HAP-1 (cell line): ENCODE data around the gene RFC4.

ENCODE experiments used
- DNase-seq, 2 experiments: peaks; one replicate each; pipeline ENCODE4 v3.0.0-alpha.2; 2016 to 2020; ENCODE audit warnings: low spot score in 2 of 2
- H3K27me3 ChIP-seq: fragments of 250-450 bp; sonication (Bioruptor Pico); 2 replicates; pipeline ENCODE4 v1.5.1; 2020; ENCODE audit warnings: low read depth, mild to moderate bottlenecking, moderate library complexity
- H3K36me3 ChIP-seq: fragments of 250-450 bp; sonication (Bioruptor Pico); replicated peaks from 2 replicates; pipeline ENCODE4 v1.5.1; 2020; ENCODE audit warnings: mild to moderate bottlenecking
- H3K4me1 ChIP-seq: fragments of 250-450 bp; sonication (Bioruptor Pico); 2 replicates; pipeline ENCODE4 v1.5.1; 2020; ENCODE audit warnings: mild to moderate bottlenecking
- H3K4me3 ChIP-seq: fragments of 250-450 bp; sonication (Bioruptor Pico); 2 replicates; pipeline ENCODE4 v1.5.1; 2020; ENCODE audit warnings: mild to moderate bottlenecking, moderate library complexity
- H3K9me3 ChIP-seq: fragments of 250-450 bp; sonication (Bioruptor Pico); 2 replicates; pipeline ENCODE4 v1.5.1; 2020; ENCODE audit warnings: mild to moderate bottlenecking, moderate library complexity
- in situ Hi-C: fragments of 300-500 bp; cut with MboI; formaldehyde crosslinking; loops from 3 replicates; pipeline ENCODE4 v1.14.3; 2020; ENCODE audit warnings: low sequenced_read_pairs, inconsistent platforms, mixed read lengths

RFC4 gene

GRCh38 chr3:186789554-186790260 lies 16.6 kb downstream of the RFC4 start:
- DNase-seq = peak in 1 of 2 experiments; percentile 43
- in situ Hi-C loops = no loop called here

DNA sequence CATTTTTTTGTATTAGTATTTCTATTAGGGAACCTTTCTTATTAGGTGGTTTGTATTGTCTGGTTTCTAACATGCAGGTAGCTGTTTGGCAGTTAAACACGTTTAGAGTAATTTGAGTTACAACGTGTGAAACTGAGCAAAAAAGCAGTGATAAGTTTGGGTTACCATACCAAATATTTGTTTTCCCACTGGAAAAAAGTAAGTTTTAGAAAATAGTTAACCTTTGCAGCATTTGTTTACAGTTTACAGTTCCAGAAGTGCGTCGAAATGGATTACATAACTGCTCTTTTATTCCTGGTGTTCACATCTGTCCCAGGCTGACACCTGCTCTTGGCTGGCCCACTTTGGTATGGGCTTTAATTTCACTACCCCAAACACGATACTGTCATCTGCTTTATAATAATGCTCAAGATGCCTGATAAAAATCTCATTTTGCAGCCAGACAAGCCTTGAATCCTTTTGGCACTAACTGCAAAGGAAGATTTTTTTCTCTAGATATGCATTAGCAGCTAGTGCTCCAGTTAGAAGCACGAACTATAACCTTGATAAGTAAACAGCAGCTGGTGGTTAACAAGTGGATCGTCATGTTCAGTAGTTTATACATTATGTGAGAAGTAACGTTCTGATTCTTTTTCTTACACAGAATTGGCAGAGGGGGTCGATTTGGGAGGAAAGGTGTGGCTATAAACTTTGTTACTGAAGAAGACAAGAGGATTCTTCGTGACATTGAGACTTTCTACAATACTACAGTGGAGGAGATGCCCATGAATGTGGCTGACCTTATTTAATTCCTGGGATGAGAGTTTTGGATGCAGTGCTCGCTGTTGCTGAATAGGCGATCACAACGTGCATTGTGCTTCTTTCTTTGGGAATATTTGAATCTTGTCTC lies 17.6 kb downstream of the RFC4 start:
- H3K27me3 ChIP-seq = no peaks in the 10 kb centered on the region
- peaks cover 32% of the 10 kb centered on the region for H3K4me1 ChIP-seq
- no peak overlapping the region for H3K4me3 ChIP-seq
- H3K9me3 ChIP-seq = no peaks in the 10 kb centered on the region; the same call in 1 of the 2 replicates
- DNase-seq = no peak
- H3K36me3 ChIP-seq = peaks cover 97% of the 10 kb centered on the region
- in situ Hi-C loops = no loop called here

More at GRCh38 chr3:186789554-186790260, 16.6 kb downstream of the RFC4 start:
- Histone ChIP-seq H3K27me3 (no peaks in the 10 kb centered on the region), H3K9me3 (no peaks in the 10 kb centered on the region), H3K4me3 (no peak overlapping the region), H3K36me3 (peaks cover 96% of the 10 kb centered on the region), H3K4me1 (peaks cover 32% of the 10 kb centered on the region)

DNA sequence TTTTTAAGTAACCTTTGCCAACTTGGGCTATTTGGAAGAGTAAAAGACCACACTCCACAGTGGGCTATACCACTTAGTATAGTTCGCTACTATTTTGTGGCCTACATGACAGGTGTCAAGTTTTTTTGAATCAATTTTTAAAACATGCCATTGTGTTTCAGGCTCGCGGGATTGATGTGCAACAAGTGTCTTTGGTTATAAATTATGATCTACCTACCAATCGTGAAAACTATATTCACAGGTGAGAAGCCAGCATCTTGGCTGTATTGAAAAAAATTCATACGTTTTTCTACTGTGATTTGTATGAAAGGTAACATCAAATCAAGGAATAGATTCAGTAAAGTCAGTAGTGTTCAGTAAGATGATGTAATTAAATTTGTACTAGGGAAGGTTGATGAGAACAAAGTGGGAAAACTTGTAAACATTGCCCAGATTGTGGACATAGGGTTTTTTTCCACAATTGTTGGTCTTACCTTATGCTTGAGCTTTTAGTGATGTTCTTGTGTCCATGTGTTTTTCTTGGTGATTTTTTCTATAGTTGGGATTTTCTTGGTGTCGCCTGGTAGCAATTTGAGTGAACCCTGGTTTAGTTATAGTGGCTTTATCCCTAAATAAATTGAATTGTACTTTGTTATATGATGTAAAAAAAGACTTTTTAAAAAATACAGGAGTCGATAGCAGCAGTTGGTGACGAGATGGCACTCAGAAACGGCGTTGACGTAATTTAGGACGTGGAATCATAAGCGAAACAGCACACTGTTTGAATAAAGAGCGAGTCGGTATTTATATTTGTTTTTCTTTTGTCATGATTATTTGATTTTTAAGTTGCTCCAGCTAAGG lies 18.4 kb downstream of the RFC4 start:
- Histone ChIP-seq H3K4me1 (peaks cover 32% of the 10 kb centered on the region), H3K27me3 (no peaks in the 10 kb centered on the region), H3K36me3 (peaks cover 94% of the 10 kb centered on the region), H3K4me3 (peak overlapping the region; percentile 99; the same call in 1 of the 2 replicates), H3K9me3 (no peaks in the 10 kb centered on the region; the same call in 1 of the 2 replicates)
- DNase-seq = no peak
- in situ Hi-C loops = no loop called here

DNA sequence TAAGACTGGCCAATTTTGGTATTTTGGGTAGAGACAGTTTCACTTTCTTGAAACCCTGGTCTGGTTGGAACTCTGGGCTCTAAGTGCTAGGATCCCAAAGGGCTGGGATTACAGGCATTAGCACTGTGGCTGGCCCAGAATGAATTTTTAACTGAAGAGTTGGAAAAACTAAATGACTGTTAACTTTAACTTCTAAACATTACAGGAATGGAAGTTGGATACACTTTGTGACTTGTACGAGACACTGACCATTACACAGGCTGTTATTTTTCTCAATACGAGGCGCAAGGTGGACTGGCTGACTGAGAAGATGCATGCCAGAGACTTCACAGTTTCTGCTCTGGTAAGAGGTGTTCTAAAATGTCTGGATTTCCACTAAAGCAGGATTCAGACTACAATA lies 19.4 kb downstream of the RFC4 start:
- H3K27me3 ChIP-seq = no peaks in the 10 kb centered on the region
- peaks cover 35% of the 10 kb centered on the region for H3K4me1 ChIP-seq
- peak overlapping the region; percentile 99 for H3K4me3 ChIP-seq
- in situ Hi-C loops = no loop called here
- no peak for DNase-seq
- H3K36me3 ChIP-seq = peaks cover 84% of the 10 kb centered on the region
- no peaks in the 10 kb centered on the region; the same call in 1 of the 2 replicates for H3K9me3 ChIP-seq

- in situ Hi-C loops = no loop called here
- Histone ChIP-seq H3K4me3 (peak overlapping the region; percentile 99), H3K27me3 (no peaks in the 10 kb centered on the region), H3K4me1 (peaks cover 37% of the 10 kb centered on the region), H3K9me3 (no peaks in the 10 kb centered on the region; the same call in 1 of the 2 replicates), H3K36me3 (peaks cover 72% of the 10 kb centered on the region)
- no peak for DNase-seq
These were observed 20.7 kb downstream of the RFC4 start for GRCh38 chr3:186785495-186786018.

GRCh38 chr3:186784820-186785494 lies 21.3 kb downstream of the RFC4 start:
- no peaks in the 10 kb centered on the region for H3K27me3 ChIP-seq
- no peaks in the 10 kb centered on the region; the same call in 1 of the 2 replicates for H3K9me3 ChIP-seq
- H3K4me3 ChIP-seq = peak overlapping the region; percentile 99
- H3K4me1 ChIP-seq = peaks cover 37% of the 10 kb centered on the region
- peaks cover 66% of the 10 kb centered on the region for H3K36me3 ChIP-seq
- no peak for DNase-seq
- in situ Hi-C loops = no loop called here

DNA sequence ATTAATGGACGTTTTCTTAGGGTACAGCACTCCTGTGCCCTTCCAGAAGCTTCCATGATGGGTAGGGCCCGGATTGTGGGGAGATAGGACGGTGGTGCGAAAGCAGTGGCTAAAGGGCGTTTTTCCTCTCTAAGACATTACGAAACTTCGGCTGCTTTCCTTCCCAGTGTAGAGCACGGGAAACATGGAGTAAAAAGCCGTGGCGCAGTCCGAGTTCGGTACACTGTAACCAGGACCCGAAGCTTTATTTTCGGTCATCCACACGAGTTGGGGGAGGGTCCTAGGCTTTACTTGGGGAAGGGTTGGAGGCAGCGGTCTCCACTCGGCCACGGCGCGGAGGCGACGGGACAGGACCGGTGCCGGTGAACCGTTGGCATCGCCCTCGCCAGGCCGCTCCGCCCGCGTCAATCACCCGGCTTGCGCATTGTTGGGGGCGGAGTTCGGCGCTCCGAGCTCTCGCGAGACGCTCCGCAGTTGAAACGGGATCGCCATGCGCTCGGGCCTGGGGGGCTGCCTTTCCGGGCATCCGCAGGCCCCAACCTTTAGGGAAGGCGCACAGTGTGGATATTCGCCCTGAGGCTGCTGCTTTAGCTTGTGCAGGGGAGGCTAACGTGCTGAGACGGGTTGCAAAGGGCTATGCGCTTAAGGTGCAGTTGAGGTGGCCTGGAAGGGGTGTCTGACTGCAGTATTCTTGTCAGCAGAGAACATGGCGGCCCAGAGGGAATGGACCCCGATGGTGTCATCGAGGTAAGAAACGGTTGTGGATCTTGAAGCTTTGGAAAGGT lies 22.4 kb downstream of the RFC4 start:
- DNase-seq = peak in 1 of 2 experiments; percentile 82
- Histone ChIP-seq H3K9me3 (no peaks in the 10 kb centered on the region; the same call in 1 of the 2 replicates), H3K4me3 (peak overlapping the region; percentile 99), H3K36me3 (peaks cover 56% of the 10 kb centered on the region), H3K4me1 (peaks cover 35% of the 10 kb centered on the region), H3K27me3 (no peaks in the 10 kb centered on the region)
- in situ Hi-C loops = no loop called here

DNA sequence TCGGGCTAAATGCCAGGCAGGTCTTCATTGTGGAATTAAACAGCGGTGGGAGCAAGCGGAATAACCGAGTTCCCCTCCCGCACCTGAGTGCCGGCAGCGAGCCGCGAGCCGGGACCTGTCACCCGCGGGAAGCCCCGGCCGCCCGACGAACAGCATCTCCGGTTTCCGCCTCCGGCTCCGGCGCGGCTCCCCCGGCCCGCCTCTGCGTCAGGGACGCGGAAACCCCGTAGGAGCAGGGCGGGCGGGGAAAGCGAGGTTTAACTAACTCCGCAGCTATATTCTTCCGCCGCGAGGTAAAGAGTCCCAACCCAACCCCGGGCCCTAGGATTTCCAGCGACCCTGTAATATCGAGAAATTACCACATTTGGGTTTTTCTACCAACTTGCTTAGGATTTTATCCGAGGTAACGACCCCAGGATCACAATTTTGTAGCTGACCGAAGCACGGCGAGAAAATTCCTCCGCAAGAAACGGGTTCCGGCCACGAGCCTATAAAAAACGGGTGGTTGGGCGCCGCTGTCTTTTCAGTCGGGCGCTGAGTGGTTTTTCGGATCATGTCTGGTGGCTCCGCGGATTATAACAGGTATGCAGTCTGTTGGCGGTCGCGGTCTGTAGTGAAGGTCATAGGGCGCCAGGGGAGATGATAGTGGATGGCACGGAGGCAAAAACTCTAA lies 23.1 kb downstream of the RFC4 start, which contains the start of gene EIF4A2:
Gene EIF4A2 (plus strand): TSS at position 520 of the 673 bp plus-strand sequence. CDS start 34 bp downstream, at position 554.
- Histone ChIP-seq H3K27me3 (no peaks in the 10 kb centered on the region), H3K4me3 (peak within 1 kb of the TSS; percentile 99), H3K9me3 (no peaks in the 10 kb centered on the region; the same call in 1 of the 2 replicates), H3K36me3 (peaks cover 48% of the 10 kb centered on the region), H3K4me1 (peaks cover 31% of the 10 kb centered on the region)
- in situ Hi-C loops = no loop called here
- DNase-seq = peak; percentile 85 to 92

GRCh38 chr3:186782542-186783057 lies 23.7 kb downstream of the RFC4 start:
- DNase-seq = no peak
- H3K4me3 ChIP-seq = peak overlapping the region; percentile 99
- in situ Hi-C loops = no loop called here

DNA sequence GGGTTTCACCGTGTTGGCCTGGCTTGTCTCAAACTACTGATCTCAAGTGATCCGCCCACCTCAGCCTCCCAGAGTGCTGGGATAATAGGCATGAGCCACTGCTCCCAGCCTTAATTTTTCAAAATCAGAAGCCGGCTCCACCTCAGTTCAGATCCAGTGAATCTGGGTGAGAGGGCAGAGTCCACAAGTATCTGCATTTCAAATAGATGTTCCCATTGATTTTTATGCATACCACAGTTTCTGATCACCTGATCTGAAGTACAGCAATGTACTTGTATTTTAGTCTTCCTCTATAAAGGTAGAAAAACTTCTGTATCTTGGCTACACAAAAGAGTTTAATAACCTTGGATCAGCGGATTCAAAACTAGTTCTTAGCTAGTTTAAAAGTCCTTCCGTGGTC lies 27.1 kb downstream of the RFC4 start:
- Histone ChIP-seq H3K36me3 (peaks cover 9% of the 10 kb centered on the region), H3K4me1 (peaks cover 11% of the 10 kb centered on the region), H3K27me3 (no peaks in the 10 kb centered on the region), H3K4me3 (no peak overlapping the region), H3K9me3 (peaks cover 3% of the 10 kb centered on the region; the same call in 1 of the 2 replicates)
- no peak for DNase-seq
- in situ Hi-C loops = no loop called here

More at GRCh38 chr3:186782542-186783057, 23.7 kb downstream of the RFC4 start:
- H3K4me1 ChIP-seq = peaks cover 31% of the 10 kb centered on the region
- peaks cover 43% of the 10 kb centered on the region for H3K36me3 ChIP-seq
- H3K27me3 ChIP-seq = no peaks in the 10 kb centered on the region
- H3K9me3 ChIP-seq = no peaks in the 10 kb centered on the region; the same call in 1 of the 2 replicates

GRCh38 chr3:186775999-186776398 lies 30.3 kb downstream of the RFC4 start:
- in situ Hi-C loops = no loop called here
- no peaks in the 10 kb centered on the region for H3K27me3 ChIP-seq
- DNase-seq = peak; percentile 77

More at GRCh38 chr3:186775999-186776398, 30.3 kb downstream of the RFC4 start:
- 0 out of 2 replicates have a peak, but pooled peaks cover 3% of the 10 kb centered on the region for H3K9me3 ChIP-seq
- peaks cover 10% of the 10 kb centered on the region for H3K4me1 ChIP-seq
- no peak overlapping the region for H3K4me3 ChIP-seq
- no peaks in the 10 kb centered on the region for H3K36me3 ChIP-seq
